Ramos (cell line): ENCODE measurements around the gene WAC.
"Not testable (repeated sequence)": the region's sequence is repeated elsewhere in the genome, so short reads cannot be mapped to it uniquely, and the experiment has no call there.

Experiments
- in situ Hi-C: fragments of 300-500 bp; cut with MboI; formaldehyde crosslinking; loops from one replicate; pipeline ENCODE4 v1.14.3; 2022; ENCODE audit warnings: low sequenced_read_pairs; ENCODE audit not compliant: unreplicated experiment

The WAC gene

DNA sequence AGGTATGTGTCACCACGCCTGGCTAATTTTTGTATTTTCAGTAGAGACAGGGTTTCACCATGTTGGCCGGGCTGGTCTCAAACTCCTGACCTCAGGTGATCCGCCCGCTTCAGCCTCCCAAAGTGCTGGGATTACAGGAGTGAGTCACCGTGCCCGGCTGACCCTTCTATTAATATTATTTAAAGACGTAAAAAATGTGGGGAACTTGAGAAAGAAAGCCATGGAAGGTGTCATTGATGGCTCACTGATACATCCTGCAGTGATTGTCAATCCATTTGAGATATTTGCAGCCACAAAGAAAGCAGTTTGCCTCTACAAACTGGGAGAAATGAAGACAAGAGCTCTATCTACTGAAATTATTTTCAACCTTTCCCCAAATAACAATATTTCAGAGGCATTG is 125.9 kb downstream of the WAC start:
- in situ Hi-C loops, result not testable (repeated sequence)

DNA sequence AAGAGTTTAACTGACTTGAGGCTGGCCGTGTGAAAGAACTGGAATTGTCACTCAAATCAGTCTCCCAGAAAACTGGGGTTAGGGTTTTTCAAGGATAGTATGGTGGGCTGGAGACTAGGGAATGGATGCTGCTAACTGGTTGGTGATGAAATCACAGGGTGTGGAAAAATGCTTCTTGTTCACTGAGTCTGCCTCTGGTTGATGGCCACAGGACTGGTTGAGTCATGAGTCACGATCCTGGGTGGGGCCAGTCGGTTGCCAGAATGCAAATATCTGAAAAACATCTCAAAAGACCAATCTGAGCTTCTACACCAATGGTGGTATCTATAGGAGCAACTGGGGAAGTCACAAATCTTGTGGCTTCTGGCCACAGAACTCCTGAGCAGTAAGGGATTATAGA is 128.1 kb downstream of the WAC start:
- in situ Hi-C loops, result loop anchor here (10.0 kb wide), 1 partner anchor 324 kb away; no protein-coding TSS in a partner anchor

DNA sequence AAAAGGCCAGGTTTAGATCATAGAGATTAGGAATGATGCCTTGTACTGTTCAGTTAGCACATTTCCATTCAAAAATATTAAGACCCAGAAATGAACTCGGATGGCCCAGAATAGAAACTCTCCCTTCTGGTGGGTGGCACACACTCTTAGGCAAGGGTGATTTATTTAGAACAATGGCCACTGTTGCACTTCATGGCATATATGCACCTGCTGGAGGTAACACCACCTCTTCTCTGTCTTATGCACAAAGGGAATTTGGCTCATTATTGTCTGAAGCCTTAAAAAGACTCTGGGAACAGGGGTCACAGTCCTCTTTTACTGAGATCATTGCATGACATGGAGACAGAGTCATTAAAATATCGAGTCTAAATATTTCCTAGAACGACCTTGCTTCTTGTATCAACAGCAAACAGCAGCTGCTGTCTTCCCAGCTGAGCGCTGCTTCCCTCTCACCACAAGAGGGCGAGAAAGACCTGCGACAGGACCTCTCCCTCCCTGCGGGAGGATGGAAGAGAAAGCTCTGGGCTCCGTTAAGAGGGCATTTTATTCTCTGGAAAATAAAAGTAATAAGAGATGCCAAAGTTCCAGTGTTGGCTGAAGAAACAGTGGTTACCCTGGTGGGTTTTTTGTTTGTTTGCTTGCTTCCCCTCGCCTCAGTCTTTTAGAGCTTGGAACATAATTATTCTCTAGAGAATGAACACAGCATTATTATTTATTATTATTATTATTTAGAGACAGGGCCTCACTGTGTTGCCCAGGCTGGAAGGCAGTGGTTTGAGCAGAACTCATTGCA is 130.9 kb downstream of the WAC start:
- in situ Hi-C loops, result loop anchor here (10.0 kb wide), 1 partner anchor 321 kb away; no protein-coding TSS in a partner anchor

DNA sequence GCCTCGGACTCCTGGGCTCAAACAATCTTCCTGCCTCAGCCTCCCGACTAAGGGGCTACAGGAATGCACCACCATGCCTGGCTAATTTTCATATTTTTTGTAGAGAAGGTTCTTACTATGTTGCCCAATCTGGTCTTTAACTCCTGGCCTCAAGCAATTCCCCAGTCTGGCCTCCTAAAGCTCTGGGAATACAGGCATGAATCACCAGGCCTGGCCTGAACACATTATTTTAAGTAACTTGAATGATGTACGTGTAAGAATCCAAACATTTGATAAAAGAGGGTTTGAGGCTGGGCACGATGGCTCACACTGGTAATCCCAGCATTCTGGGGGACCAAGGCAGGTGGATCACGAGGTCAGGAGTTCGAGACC is 131.4 kb downstream of the WAC start:
- in situ Hi-C loops, result loop anchor here (10.0 kb wide), 1 partner anchor 320 kb away; no protein-coding TSS in a partner anchor

DNA sequence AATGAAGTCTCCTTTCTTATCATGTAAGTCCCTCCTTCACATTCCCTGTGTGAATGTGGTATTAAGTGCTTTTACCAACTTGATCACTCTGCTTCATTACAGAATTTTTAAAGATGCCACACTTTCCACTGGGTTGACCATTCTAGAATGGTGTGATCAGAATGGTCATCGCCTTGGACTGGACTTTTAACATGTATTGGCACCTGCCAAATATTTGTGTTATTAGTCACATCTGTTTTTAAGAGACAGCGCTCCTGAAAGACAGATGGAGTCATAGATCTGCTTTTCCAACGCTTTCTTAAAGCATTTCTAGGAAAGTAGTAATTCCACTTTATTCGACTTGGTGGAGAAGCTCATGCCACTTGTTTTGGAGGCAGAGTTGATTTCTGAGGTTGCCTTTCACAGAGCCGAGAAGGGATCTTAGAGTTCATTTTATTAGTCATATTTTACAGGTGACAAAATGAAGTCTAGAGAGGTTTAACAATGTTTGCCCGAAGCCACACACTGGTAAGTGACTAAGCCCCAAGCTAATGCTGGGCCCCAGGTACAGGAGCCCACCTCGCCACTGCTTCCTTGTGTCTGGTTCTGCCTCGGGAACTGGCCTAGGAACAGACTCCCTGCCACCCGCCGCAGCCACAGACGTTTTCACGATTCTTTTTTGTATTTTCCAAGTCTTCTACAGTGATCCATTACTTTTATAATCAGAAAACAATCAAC is 134.0 kb downstream of the WAC start:
- in situ Hi-C loops, result loop anchor here (10.0 kb wide), 1 partner anchor 318 kb away; no protein-coding TSS in a partner anchor

DNA sequence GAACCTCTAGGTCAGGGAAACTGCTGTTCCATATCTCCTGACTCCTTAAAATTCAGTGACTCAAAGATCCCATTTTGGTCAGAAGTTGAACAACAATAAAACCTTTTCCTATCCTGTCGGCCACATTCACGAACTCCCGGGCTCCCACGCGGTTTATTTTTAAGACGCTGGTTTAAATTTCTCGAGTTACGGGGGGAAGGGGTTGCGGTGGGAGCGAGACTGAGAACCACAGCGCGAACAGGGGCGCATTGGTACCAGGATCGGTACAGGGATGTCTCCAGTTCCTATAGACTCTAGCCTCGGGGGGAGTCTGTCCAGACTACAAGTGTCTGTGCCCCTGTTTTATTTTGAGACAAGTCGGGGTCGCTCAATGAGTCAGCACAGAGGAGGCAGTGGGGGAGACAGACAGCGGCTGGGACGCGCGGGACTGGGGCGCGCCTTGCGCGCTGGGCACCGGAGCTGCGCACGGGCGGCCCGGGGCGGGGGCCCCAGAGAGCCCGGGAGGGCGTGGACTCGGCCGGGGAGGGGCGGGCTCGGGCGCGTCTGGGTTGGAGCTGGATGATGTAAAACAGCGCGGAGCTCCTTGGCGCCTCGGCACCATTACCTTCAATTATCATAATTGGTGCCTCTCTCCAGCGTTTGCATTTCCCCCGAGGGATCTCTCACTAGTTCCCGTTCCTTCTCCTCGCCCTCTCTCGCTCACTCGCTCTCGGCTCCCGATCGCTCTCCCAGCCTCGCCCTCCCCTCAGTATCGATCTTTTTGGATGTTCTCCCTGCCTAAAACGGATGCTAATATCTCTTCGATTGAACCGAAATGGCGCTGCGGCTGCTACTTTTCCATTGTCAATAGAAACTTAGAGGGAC is 135.7 kb downstream of the WAC start:
- in situ Hi-C loops, result loop anchor here (10.0 kb wide), 1 partner anchor 316 kb away; no protein-coding TSS in a partner anchor

DNA sequence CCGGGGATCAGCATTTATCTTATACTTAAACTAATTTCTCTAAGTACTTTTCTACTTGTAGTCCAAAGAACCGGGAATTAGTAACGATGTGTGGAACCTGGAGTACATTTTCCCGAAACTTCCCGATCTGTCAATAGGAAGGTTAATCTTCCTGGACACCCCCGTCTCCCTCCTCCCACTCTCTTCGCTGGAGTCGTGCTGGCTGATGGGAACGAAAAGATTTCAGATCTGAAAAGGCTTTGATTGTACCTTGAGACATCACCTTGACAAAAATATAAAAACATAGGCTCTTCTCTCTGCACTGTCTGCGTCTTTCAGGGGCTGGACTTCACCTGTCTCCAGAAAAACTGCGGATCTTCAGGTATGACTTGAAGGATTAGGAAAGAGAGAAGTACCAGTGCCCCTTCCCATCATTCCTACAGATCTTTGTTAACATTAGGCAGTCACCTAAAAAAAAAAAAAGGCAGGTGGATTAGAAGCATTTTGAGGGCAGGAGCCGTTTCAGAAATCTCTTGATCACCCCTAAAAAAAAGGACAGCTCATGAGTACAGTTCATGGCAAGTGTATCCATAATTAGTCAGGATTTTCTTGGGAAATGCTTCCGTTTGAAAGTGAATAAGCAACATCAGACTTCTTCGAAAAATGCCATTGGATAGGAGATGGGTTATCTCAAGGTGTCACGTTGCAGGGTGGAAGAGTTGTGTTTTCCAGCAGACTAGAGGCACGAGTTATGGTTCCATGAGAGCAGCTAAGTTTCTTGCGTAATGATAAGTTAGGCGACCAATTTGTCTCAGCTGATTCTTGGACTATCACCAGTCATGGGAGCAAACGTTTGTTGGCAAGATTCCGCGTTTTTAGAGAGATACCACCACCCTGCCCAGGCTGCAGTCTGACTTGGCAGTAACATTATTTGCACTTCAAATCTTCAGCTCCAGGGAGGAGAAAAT is 136.6 kb downstream of the WAC start:
- in situ Hi-C loops, result loop anchor here (10.0 kb wide), 1 partner anchor 315 kb away; no protein-coding TSS in a partner anchor
